Activated T-helper 17 cell treated with anti-CD3 and anti-CD28 coated beads, Interleukin-2, amount 50 U/mL, for 72 hours (primary cell): ENCODE measurements around the gene TXK. TPM values are rescaled to one million over a fixed set of nuclear protein-coding genes. Genes with fewer than 3 reads are reported as not detected.

Experiments
- ATAC-seq: fragments of 150-1000 bp; cut with Tn5 transposase; replicated peaks from 2 replicates; pipeline ENCODE4 v1.10.0; 2021; ENCODE audit warnings: mild to moderate bottlenecking, moderate library complexity
- H3K27ac Mint-ChIP-seq: one replicate; pipeline ENCODE4 v1.8.0; 2022; ENCODE audit warnings: mixed read lengths
- H3K27me3 Mint-ChIP-seq: one replicate; pipeline ENCODE4 v1.8.0; 2022; ENCODE audit warnings: mixed read lengths
- H3K36me3 Mint-ChIP-seq: one replicate; pipeline ENCODE4 v1.8.0; 2022; ENCODE audit warnings: low read depth, mild to moderate bottlenecking, mixed read lengths
- H3K4me1 Mint-ChIP-seq: one replicate; pipeline ENCODE4 v1.8.0; 2022; ENCODE audit warnings: mixed read lengths
- H3K4me3 Mint-ChIP-seq: one replicate; pipeline ENCODE4 v1.8.0; 2022; ENCODE audit warnings: mild to moderate bottlenecking, mixed read lengths
- H3K9me3 Mint-ChIP-seq: one replicate; pipeline ENCODE4 v1.8.0; 2022; ENCODE audit warnings: mixed read lengths
- total RNA-seq, 2 donors: library from RNA; stranded (reverse); gene quantifications; one replicate each; pipeline ENCODE4 v1.2.3, GENCODE V29; 2022

TXK gene
- total RNA-seq, 2 donors from 2014 or later, result 26.8 to 28.8 TPM

DNA sequence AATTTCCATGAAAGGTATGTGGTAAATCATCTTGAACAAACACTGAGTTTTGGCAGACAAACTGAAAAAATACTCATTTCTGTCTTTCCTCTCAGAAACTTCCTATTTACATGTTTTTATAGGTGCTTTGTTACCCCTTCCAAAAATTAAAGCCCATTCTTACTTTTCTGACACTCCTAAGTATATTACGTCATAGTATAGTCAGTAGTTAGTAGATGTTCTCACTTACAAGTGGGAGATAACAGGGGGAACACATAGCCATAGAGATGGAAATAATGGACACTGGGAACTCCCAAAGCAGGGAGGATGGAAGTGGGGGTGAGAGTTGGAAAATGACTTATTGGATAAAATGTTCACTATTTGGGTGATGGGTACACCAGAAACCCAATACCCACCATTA lies 28.8 kb downstream of the TXK start:
- H3K27ac Mint-ChIP-seq, result peak overlapping the region; percentile 65
- H3K9me3 Mint-ChIP-seq, result no peaks in the 10 kb centered on the region
- peaks cover 73% of the 10 kb centered on the region for H3K36me3 Mint-ChIP-seq
- no peaks in the 10 kb centered on the region for H3K27me3 Mint-ChIP-seq
- H3K4me3 Mint-ChIP-seq, result peak overlapping the region; percentile 50
- no peak for ATAC-seq
- peaks cover 27% of the 10 kb centered on the region for H3K4me1 Mint-ChIP-seq

DNA sequence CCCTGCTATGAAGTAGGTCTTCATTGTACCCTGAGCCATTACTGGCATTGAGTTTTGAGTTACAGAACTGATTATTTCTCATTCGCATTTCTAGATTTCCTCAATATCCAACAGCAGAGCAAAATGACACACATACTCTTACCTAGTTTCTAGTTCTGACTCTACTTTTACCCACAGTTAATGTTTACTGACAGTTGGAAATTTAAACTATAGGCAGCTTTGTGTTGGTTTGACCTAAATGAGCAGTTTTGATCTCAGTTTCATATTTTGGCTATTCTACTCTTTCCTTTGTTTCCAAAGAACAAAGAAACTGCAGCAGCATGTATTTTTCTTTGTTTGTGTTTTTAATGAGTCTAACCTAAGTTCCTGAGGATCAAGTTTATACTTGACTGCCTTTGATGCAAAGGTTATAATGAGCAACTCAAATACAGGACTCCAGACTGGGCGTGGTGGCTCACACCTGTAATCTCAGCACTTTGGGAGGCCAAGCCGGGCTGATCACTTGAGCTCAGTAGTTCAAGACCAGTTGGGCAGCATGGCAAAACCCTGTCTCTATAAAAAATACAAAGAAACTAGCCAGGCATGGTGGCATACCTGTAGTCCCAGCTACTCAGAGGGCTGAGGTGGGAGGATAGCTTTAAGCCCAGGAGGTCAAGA lies 30.4 kb downstream of the TXK start:
- ATAC-seq, result peak; percentile 93
- no peaks in the 10 kb centered on the region for H3K9me3 Mint-ChIP-seq
- H3K4me3 Mint-ChIP-seq, result peak overlapping the region; percentile 72
- peak overlapping the region; percentile 91 for H3K27ac Mint-ChIP-seq
- H3K4me1 Mint-ChIP-seq, result peaks cover 20% of the 10 kb centered on the region
- peaks cover 70% of the 10 kb centered on the region for H3K36me3 Mint-ChIP-seq
- H3K27me3 Mint-ChIP-seq, result no peaks in the 10 kb centered on the region

DNA sequence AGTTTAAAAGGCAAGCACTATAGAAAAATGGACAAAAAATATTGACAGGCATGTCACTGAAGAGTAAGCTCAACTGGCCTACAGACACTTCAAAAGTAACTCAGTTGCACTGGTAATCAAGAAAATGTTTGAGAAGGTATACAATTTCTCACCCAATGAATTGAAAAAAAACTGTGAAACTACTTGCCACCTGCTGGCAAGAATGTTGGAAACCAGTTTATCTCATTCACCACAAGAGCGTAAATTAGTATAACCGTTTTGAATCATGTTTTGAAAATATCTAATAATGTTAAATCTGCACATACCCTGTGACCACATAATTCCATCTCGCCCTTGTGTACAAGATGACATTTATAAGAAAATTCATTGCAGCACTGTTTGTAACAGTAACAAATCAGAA lies 31.7 kb downstream of the TXK start:
- H3K9me3 Mint-ChIP-seq, result no peaks in the 10 kb centered on the region
- no peaks in the 10 kb centered on the region for H3K27me3 Mint-ChIP-seq
- H3K4me1 Mint-ChIP-seq, result peaks cover 20% of the 10 kb centered on the region
- H3K27ac Mint-ChIP-seq, result no peak overlapping the region
- peak overlapping the region; percentile 22 for H3K4me3 Mint-ChIP-seq
- H3K36me3 Mint-ChIP-seq, result peaks cover 71% of the 10 kb centered on the region
- ATAC-seq, result peak; percentile 12

DNA sequence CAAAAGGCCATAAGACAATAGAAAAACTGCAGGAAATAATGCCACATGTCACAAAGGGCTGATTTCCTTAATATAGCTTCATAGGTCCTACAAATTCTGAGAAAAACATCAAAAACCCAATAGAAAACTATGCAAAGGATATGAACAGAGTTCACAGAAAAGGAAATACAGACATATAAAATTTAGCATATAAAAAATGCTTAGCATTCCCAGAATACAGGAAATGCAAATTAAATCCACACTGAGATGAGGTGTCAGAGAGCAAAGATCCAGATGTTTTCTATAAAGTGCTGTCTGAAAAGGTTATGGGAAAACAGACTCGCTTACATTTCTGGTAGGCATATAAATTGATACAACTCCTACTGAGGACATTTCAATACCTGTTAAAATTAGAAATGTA lies 33.8 kb downstream of the TXK start:
- Mint-ChIP-seq H3K27ac (no peak overlapping the region), H3K27me3 (no peaks in the 10 kb centered on the region), H3K4me3 (no peak overlapping the region), H3K4me1 (peaks cover 12% of the 10 kb centered on the region), H3K9me3 (no peaks in the 10 kb centered on the region), H3K36me3 (peaks cover 56% of the 10 kb centered on the region)
- no peak for ATAC-seq

DNA sequence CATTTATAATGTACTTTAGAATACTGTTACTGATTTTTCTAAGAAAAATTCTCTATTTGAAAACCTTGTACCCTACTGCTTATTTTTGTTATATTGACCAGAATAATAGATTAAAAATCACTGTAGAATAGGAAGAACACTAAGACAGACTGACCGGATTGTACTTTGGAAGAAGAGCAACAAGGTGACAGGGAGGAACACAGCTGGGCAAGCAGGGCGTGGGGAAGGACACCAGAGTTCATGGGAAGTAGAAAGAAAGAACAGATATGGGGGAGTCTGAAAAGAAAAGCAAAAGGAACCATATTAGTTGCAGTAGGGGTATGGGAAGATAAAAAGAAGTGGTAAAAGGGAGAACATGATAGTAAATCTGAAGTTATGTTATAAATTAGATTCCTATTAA lies 38.6 kb downstream of the TXK start:
- Mint-ChIP-seq H3K4me3 (no peak overlapping the region), H3K4me1 (peaks cover 13% of the 10 kb centered on the region), H3K27me3 (no peaks in the 10 kb centered on the region), H3K9me3 (no peaks in the 10 kb centered on the region), H3K27ac (no peak overlapping the region), H3K36me3 (peaks cover 24% of the 10 kb centered on the region)
- ATAC-seq, result no peak

DNA sequence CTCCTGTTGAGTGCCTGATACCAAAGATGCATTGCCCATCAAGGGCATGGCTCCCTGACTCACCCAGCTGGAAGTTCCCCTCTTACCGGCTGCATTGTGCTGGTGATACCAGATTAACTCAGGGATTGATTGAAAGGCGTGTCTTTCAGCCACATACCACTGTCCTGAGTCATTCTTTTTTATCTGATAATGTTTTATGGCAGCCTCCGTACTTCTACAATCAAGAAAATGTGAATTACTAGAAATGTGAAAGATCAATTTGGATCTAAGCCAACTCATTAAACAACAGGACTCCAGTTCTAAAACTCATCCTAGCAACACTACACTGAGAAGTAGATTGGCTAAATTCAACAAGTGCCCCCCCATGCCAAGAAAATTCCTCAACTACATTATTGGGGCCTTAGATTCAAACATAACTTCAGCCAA lies 40.0 kb downstream of the TXK start:
- peak overlapping the region; percentile 27 for H3K4me3 Mint-ChIP-seq
- no peaks in the 10 kb centered on the region for H3K9me3 Mint-ChIP-seq
- peaks cover 13% of the 10 kb centered on the region for H3K4me1 Mint-ChIP-seq
- ATAC-seq, result peak; percentile 100
- H3K27me3 Mint-ChIP-seq, result no peaks in the 10 kb centered on the region
- peaks cover 21% of the 10 kb centered on the region for H3K36me3 Mint-ChIP-seq
- H3K27ac Mint-ChIP-seq, result peak overlapping the region; percentile 26

DNA sequence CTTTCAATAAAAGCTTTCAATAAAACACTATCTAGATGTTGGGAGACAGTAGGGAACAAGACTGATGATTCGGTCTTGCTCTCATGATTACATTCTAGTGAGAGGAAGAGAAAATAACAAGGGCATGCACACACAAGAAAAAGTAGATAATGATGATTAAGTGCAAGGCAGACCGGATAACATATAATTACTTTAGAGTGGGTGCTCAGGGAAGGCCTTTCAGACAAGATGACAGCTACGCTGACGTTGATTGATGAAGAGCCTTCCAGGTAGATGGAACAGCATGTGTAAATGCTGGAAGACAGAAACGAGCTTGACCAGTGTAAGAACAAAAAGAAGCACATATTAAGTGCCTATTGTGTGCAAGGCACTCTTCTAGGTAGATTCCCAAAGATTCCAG lies 43.4 kb downstream of the TXK start:
- H3K36me3 Mint-ChIP-seq, result peaks cover 38% of the 10 kb centered on the region
- no peak overlapping the region for H3K4me3 Mint-ChIP-seq
- ATAC-seq, result no peak
- no peaks in the 10 kb centered on the region for H3K27me3 Mint-ChIP-seq
- H3K27ac Mint-ChIP-seq, result no peak overlapping the region
- H3K4me1 Mint-ChIP-seq, result peaks cover 13% of the 10 kb centered on the region
- no peaks in the 10 kb centered on the region for H3K9me3 Mint-ChIP-seq

DNA sequence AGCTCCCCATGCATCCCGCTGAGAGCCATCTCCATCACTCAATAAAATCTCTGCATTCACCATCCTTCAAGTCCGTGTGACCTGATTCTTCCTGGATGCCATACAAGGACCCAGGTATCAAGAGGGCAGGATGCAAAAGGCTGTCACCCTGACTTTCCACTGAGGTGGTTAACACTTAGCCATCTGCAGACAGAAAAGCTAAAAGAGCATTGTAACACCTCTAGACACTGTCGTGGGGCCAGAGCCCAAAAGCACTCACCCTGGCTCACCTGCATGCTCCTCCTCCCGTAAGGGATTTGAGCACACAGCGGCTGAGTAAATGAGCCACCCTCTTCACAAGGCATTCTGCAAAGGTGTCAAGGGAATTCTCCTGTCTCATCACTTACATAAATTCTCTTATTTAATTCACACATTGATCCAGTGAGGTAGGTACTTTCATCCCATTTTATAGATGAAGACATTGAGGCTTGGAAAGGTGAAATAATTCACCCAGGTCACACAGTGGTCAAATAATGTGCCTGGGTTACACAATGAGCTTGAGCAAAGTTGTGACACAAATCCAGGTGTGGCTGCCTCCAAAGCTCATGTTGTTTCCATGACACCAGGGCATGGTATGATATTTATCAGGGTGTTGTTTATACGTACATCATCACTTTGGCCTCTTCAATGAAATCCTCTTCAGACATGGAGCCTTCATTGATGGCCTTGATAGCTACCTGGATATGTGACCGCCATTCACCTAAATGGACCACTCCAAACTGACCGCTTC lies 48.0 kb downstream of the TXK start:
- Mint-ChIP-seq H3K27ac (peak overlapping the region; percentile 56), H3K9me3 (no peaks in the 10 kb centered on the region), H3K4me1 (peaks cover 5% of the 10 kb centered on the region), H3K4me3 (no peak overlapping the region), H3K36me3 (peaks cover 68% of the 10 kb centered on the region), H3K27me3 (no peaks in the 10 kb centered on the region)
- no peak for ATAC-seq

DNA sequence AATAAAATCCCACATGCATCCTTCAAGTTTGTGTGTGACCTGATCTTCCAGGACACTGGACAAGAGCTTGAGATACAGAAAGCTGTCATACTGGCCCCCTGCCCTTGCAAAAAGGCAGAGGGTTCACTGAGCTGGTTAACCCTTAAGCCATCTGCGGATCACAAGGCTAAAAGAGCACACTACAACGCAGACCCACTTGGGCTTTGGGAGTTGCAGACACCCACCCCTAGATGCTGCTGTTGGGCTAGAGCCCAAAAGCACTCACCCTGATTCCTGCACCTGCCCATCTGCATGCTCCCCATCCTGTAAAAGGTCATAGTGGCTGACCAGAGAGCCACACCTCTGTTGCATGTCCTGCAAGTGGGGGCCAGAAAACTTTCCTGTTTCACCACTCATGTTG lies 51.1 kb downstream of the TXK start:
- no peaks in the 10 kb centered on the region for H3K9me3 Mint-ChIP-seq
- no peak for ATAC-seq
- peaks cover 59% of the 10 kb centered on the region for H3K36me3 Mint-ChIP-seq
- H3K27ac Mint-ChIP-seq, result no peak overlapping the region
- H3K4me3 Mint-ChIP-seq, result no peak overlapping the region
- no peaks in the 10 kb centered on the region for H3K27me3 Mint-ChIP-seq
- H3K4me1 Mint-ChIP-seq, result peaks cover 14% of the 10 kb centered on the region

DNA sequence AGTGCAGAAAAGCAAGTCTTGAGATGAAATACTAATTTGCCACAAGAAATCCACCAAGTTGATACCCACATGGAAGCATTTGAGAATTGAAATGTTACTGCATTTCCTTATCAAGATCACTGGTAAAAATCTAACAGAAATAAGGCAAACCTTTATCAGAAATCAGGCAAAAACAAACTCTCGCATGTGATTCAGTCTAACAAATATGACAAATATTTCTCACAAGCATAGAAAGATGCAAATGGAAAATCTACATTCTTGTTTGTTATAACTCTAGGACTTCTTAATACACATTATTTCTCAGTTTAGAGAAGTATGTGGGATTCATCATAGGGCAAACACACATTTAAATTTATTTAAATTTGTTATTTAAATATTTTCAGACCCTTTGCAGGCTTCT lies 52.9 kb downstream of the TXK start:
- H3K9me3 Mint-ChIP-seq, result no peaks in the 10 kb centered on the region
- no peak for ATAC-seq
- H3K36me3 Mint-ChIP-seq, result peaks cover 61% of the 10 kb centered on the region

DNA sequence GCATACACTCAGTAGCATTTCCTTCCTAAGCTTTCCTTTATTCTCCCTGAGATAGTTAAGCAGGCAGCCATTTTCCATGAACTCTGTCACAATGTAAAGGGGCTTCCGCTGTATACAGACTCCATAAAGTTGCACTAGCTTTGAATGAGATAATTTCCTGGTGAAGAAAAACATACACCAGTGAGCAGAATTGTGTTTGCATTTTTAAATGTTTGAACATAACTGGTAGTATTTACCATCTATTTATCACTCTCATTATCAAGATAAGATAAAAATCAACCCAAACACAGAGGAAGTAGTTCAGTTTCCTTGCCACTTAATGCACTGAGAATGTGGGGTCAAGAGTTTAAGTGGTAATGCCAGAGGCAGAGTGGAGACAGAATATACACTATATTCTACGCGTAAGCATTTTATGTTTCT lies 54.1 kb downstream of the TXK start:
- Mint-ChIP-seq H3K4me1 (peaks cover 14% of the 10 kb centered on the region), H3K9me3 (no peaks in the 10 kb centered on the region), H3K4me3 (no peak overlapping the region), H3K27ac (no peak overlapping the region), H3K27me3 (no peaks in the 10 kb centered on the region), H3K36me3 (peaks cover 59% of the 10 kb centered on the region)
- ATAC-seq, result no peak

More for the DNA sequence above, 52.9 kb downstream of the TXK start:
- no peak overlapping the region for H3K27ac Mint-ChIP-seq
- peaks cover 14% of the 10 kb centered on the region for H3K4me1 Mint-ChIP-seq
- H3K27me3 Mint-ChIP-seq, result no peaks in the 10 kb centered on the region
- no peak overlapping the region for H3K4me3 Mint-ChIP-seq

DNA sequence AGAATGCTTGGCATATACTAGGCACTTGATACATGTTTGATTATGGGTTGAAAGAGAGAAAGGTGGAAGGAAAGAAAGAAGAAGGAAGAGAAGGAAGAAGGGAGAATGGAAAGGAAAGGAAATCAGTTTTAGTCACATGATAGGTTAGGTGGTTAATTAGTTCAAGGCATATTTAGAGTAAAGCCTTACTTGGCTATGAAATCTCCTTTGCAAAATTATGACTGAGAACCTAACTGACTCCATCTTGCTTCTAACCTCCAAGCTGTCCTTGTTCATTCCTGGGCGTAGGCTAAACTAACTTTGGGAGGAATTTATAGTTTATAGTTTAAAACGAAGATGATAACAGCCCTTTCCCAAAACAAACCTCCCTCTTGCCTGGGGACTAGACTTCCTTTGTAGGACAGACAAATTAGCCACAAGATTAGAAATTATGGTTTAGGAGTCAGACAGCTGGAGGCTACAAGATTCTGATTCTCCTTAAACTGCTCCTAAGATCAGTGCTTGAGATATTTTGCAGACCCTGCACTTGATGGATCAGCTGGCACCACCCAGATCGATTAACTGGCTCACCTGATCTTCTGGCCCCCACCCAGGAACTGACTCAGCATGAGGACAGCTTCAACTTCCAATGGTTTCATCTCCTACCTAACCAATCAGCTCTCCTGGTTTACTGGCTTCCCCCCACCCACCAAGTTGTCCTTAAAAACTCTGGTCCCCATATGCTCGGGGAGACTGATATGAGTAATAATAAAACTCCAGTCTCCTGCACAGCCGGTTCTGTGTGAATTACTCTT lies 55.0 kb downstream of the TXK start:
- H3K27me3 Mint-ChIP-seq, result no peaks in the 10 kb centered on the region

DNA sequence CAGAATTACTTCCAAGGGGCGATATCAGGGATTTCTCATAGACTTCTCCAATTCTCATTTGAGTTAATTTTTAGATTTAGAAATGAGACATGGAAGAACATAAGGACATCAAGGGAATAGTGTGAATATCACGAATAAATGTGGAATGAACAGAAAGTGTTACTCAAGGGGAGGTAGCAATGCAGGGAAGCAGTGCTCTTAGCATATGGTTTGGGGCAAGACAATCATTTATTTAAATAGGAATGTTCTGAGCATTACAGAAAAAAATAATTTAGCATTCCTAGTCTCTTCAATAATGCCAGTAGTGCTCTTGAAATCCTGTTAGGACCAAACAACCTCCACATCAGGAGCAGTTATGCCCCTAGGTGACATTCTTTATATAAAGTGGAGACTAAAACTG lies 55.6 kb downstream of the TXK start:
- ATAC-seq, result no peak
- Mint-ChIP-seq H3K4me3 (no peak overlapping the region), H3K4me1 (peaks cover 14% of the 10 kb centered on the region), H3K27me3 (no peaks in the 10 kb centered on the region), H3K27ac (no peak overlapping the region), H3K36me3 (peaks cover 63% of the 10 kb centered on the region), H3K9me3 (no peaks in the 10 kb centered on the region)

More for the DNA sequence above, 55.0 kb downstream of the TXK start:
- H3K4me3 Mint-ChIP-seq, result no peak overlapping the region
- H3K9me3 Mint-ChIP-seq, result no peaks in the 10 kb centered on the region
- ATAC-seq, result peak; percentile 21
- H3K36me3 Mint-ChIP-seq, result peaks cover 59% of the 10 kb centered on the region
- peaks cover 14% of the 10 kb centered on the region for H3K4me1 Mint-ChIP-seq
- H3K27ac Mint-ChIP-seq, result no peak overlapping the region

DNA sequence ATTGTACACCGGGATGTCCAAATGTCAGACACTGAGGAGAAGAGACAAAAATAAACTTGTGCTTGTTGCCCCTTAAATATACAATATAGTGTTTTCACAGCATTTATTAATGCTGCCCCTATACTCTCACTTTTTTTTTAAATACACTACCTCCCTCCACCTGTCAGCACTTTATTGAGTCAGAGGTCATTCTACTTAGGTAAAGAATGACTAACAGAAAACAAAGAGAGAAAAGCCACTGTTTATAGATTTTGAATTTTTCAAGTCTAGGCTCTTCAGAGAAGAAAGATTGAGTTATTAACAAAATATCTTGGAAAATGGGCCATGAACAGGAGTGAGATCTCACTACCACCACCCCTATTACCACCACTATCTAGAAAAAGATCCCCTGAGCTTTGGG lies 59.4 kb downstream of the TXK start:
- Mint-ChIP-seq H3K36me3 (peaks cover 76% of the 10 kb centered on the region), H3K27me3 (no peaks in the 10 kb centered on the region), H3K27ac (no peak overlapping the region), H3K9me3 (no peaks in the 10 kb centered on the region), H3K4me3 (no peak overlapping the region), H3K4me1 (peaks cover 4% of the 10 kb centered on the region)
- no peak for ATAC-seq
